Uterus (tissue), 2 donors: Measurements from ENCODE around the gene COX10.

ENCODE experiments used
- CTCF ChIP-seq, 4 experiments: fragments of 200-600 bp in 2 of 4; fragments of 450-650 bp in 2 of 4; sonication (generic) in 2 of 4; IDR thresholded peaks; one replicate each; pipeline ENCODE4 v1.5.1; 2016 to 2019; ENCODE audit warnings: antibody characterized with exemption in 4 of 4, mild to moderate bottlenecking in 2 of 4, moderate library complexity in 1 of 4
- POLR2A ChIP-seq, 2 donors: fragments of 450-650 bp; IDR thresholded peaks; one replicate each; pipeline ENCODE4 v1.6.1; 2016; ENCODE audit warnings: antibody characterized with exemption in 2 of 2, mild to moderate bottlenecking in 1 of 2, moderate library complexity in 1 of 2

DNA sequence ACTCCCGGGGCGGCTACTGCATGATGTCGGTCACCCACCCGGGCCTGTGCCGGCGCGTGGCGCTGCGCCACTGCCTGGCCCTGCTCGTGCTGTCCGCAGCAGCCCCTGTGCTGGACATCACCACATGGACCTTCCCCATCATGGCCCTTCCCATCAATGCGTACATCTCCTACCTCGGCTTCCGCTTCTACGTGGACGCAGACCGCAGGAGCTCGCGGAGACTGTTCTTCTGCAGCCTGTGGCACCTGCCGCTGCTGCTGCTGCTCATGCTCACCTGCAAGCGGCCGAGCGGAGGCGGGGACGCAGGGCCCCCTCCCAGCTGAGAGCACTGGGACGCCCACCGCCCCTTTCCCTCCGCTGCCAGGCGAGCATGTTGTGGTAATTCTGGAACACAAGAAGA, 137.6 kb downstream of the COX10 start:
- no peak for TF ChIP-seq CTCF (IDR thresholded peaks at IDR 0.05)
- no peak for TF ChIP-seq POLR2A (IDR thresholded peaks at IDR 0.05)
